Bronchial epithelial cell (primary cell): ENCODE results near the gene UMODL1. TPM values are rescaled to one million over a fixed set of nuclear protein-coding genes. Genes with fewer than 3 reads are reported as not detected.

Source experiments
- DNase-seq: peaks from one replicate; pipeline ENCODE4 v3.0.0-alpha.2; 2010; ENCODE audit warnings: low read depth
- FAIRE-seq: peaks from 2 replicates; lab custom pipeline; 2011; peaks lifted over from hg19 to GRCh38; lab: Jason Lieb, UNC
- H3K27me3 ChIP-seq: 2 replicates; pipeline ENCODE4 v1.5.1; 2011; ENCODE audit warnings: low read length; ENCODE audit not compliant: control insufficient read depth, insufficient read depth
- H3K36me3 ChIP-seq: 2 replicates; pipeline ENCODE4 v1.5.1; 2011; ENCODE audit warnings: low read length; ENCODE audit not compliant: control insufficient read depth, insufficient read depth
- H3K4me3 ChIP-seq: 2 replicates; pipeline ENCODE4 v1.5.1; 2011; ENCODE audit warnings: mild to moderate bottlenecking, low read depth, low read length, control low read depth
- CTCF ChIP-seq: IDR thresholded peaks from 2 replicates; pipeline ENCODE4 v1.5.1; 2011; ENCODE audit warnings: mild to moderate bottlenecking, moderate library complexity, low read length, control low read depth, inconsistent platforms; ENCODE audit not compliant: insufficient read depth, severe bottlenecking
- total RNA-seq: library from RNA; depleted of rRNA; stranded (reverse); fragments of >200 nt; gene quantifications from 2 replicates; pipeline ENCODE4 v1.2.1, GENCODE V29; 2014

Gene UMODL1
- total RNA-seq, 1 donor from 2014 or later: not detected

- Histone ChIP-seq H3K27me3 (peaks cover 26% of the 10 kb centered on the region), H3K36me3 (no peaks in the 10 kb centered on the region), H3K4me3 (no peak overlapping the region)
- no peak for TF ChIP-seq CTCF
- DNase-seq (no peak), FAIRE-seq (no peak)
Observed at GRCh38 chr21:42059721-42060120, 11.4 kb upstream of the UMODL1 start.

GRCh38 chr21:42060166-42060565, 11.0 kb upstream of the UMODL1 start:
- H3K36me3 ChIP-seq: no peaks in the 10 kb centered on the region
- H3K4me3 ChIP-seq: no peak overlapping the region
- no peak for TF ChIP-seq CTCF
- H3K27me3 ChIP-seq: peaks cover 26% of the 10 kb centered on the region
- no peak for DNase-seq
- no peak for FAIRE-seq

GRCh38 chr21:42061195-42061985, 9.7 kb upstream of the UMODL1 start:
- FAIRE-seq: no peak
- DNase-seq: no peak
- no peak for TF ChIP-seq CTCF
- Histone ChIP-seq H3K27me3 (peaks cover 25% of the 10 kb centered on the region), H3K4me3 (no peak overlapping the region), H3K36me3 (no peaks in the 10 kb centered on the region)

- no peak for TF ChIP-seq CTCF
- DNase-seq: no peak
Observed at GRCh38 chr21:42061986-42062235, 9.2 kb upstream of the UMODL1 start.

GRCh38 chr21:42062236-42063022, 8.7 kb upstream of the UMODL1 start:
- Histone ChIP-seq H3K27me3 (peaks cover 27% of the 10 kb centered on the region), H3K4me3 (no peak overlapping the region), H3K36me3 (no peaks in the 10 kb centered on the region)
- no peak for DNase-seq
- TF ChIP-seq CTCF: no peak
- FAIRE-seq: no peak

More at GRCh38 chr21:42061986-42062235, 9.2 kb upstream of the UMODL1 start:
- H3K4me3 ChIP-seq: no peak overlapping the region
- no peak for FAIRE-seq
- no peaks in the 10 kb centered on the region for H3K36me3 ChIP-seq
- H3K27me3 ChIP-seq: peaks cover 26% of the 10 kb centered on the region
